Measurements from ENCODE around the gene COPG2. TPM values are rescaled to one million over a fixed set of nuclear protein-coding genes. Genes with fewer than 3 reads are reported as not detected.

Gene COPG2
- total RNA-seq, 1 donor from 2014 or later: 167 TPM

DNA sequence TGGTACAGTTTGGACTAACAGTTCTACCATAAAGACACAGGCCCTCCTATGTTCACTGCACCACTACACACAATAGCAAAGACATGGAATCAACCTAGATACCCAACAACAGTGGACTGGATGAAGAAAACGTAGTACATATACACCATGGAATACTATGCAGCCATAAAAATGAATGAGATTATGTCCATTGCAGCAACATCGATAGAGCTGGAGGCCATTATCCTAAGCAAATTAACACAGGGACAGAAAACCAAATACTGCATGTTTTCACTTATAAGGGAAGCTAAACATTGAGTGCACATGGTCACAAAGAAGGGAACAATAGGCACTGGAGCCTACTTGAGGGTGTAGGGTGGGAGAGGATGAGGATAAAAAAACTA is 101.7 kb downstream of the COPG2 start:
- Histone ChIP-seq H3K9ac (no peak overlapping the region), H3K27me3 (no peaks in the 10 kb centered on the region), H3K79me2 (ENCODE audit: low read depth) (peaks cover 43% of the 10 kb centered on the region), H3K27ac (no peak overlapping the region), H3F3A (ENCODE audit: low read depth) (peaks cover 5% of the 10 kb centered on the region), H3K4me1 (no peaks in the 10 kb centered on the region), H4K20me1 (ENCODE audit: low read depth) (no peaks in the 10 kb centered on the region), H3K36me3 (peaks cover 7% of the 10 kb centered on the region), H3K4me2 (no peak overlapping the region), H3K9me3 (ENCODE audit: low read depth) (no peaks in the 10 kb centered on the region), H3K4me3 (no peak overlapping the region), H2AFZ (replicated peaks) (no peak overlapping the region)
- DNase-seq (ENCODE audit: low spot score): no peak
- Mint-ChIP-seq H3K4me3 (no peak overlapping the region), H3K36me3 (peaks cover 21% of the 10 kb centered on the region), H3K27ac (no peak overlapping the region), H3K4me1 (no peaks in the 10 kb centered on the region), H3K9me3 (peaks cover 40% of the 10 kb centered on the region), H3K27me3 (ENCODE audit: insufficient read depth, low read depth) (no peaks in the 10 kb centered on the region)
- TF ChIP-seq CTCF (IDR thresholded peaks at IDR 0.05) (no peak), EZH2 (IDR thresholded peaks at IDR 0.05) (no peak), EZH2phosphoT487 (IDR thresholded peaks at IDR 0.05) (no peak)

- Histone ChIP-seq H3K4me2 (no peak overlapping the region), H3K27me3 (no peaks in the 10 kb centered on the region), H3K9me3 (ENCODE audit: low read depth) (no peaks in the 10 kb centered on the region), H4K20me1 (ENCODE audit: low read depth) (no peaks in the 10 kb centered on the region), H3F3A (ENCODE audit: low read depth) (peaks cover 5% of the 10 kb centered on the region), H3K79me2 (ENCODE audit: low read depth) (peaks cover 38% of the 10 kb centered on the region), H3K4me3 (no peak overlapping the region), H3K27ac (no peak overlapping the region), H3K9ac (no peak overlapping the region), H2AFZ (replicated peaks) (no peak overlapping the region), H3K36me3 (peaks cover 7% of the 10 kb centered on the region), H3K4me1 (no peaks in the 10 kb centered on the region)
- DNase-seq (ENCODE audit: low spot score): no peak
- no peak for TF ChIP-seq EZH2 (IDR thresholded peaks at IDR 0.05)
- TF ChIP-seq CTCF (IDR thresholded peaks at IDR 0.05): no peak
- no peak for TF ChIP-seq EZH2phosphoT487 (IDR thresholded peaks at IDR 0.05)
- no peak overlapping the region for H3K4me3 Mint-ChIP-seq
- no peak overlapping the region for H3K27ac Mint-ChIP-seq
- H3K9me3 Mint-ChIP-seq: peaks cover 37% of the 10 kb centered on the region
- peaks cover 24% of the 10 kb centered on the region for H3K36me3 Mint-ChIP-seq
- H3K27me3 Mint-ChIP-seq (ENCODE audit: insufficient read depth, low read depth): no peaks in the 10 kb centered on the region
- H3K4me1 Mint-ChIP-seq: no peaks in the 10 kb centered on the region
Measured at GRCh38 chr7:130566168-130566897, 102.2 kb downstream of the COPG2 start.

DNA sequence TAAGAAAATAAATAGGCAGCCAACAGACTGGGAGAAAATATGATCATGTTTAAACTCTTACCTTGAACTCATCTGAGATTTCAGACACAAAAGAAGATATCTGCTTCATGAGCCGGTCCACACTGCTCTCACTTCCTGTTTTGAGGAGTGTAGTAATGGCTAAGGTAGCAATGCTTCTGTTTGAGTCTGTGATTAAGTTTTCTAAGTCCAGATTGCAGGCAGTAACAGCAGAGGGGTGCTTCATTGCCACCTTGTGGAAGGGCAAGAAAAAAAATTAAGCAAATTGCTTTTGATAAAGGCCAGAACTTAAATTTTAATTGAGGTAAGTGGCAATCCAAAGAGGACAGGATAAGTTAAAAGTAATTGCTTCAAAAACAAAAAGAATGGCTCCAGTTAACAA is 107.6 kb downstream of the COPG2 start:
- Histone ChIP-seq H2AFZ (replicated peaks) (no peak overlapping the region), H3K9me3 (ENCODE audit: low read depth) (no peaks in the 10 kb centered on the region), H3K9ac (no peak overlapping the region), H4K20me1 (ENCODE audit: low read depth) (no peaks in the 10 kb centered on the region), H3K79me2 (ENCODE audit: low read depth) (no peaks in the 10 kb centered on the region), H3K36me3 (no peaks in the 10 kb centered on the region), H3K4me2 (no peak overlapping the region), H3K4me1 (no peaks in the 10 kb centered on the region), H3F3A (ENCODE audit: low read depth) (peaks cover 5% of the 10 kb centered on the region), H3K27me3 (no peaks in the 10 kb centered on the region), H3K4me3 (no peak overlapping the region), H3K27ac (no peak overlapping the region)
- Mint-ChIP-seq H3K9me3 (peaks cover 9% of the 10 kb centered on the region), H3K36me3 (peaks cover 37% of the 10 kb centered on the region), H3K4me1 (no peaks in the 10 kb centered on the region), H3K27me3 (ENCODE audit: insufficient read depth, low read depth) (peaks cover 2% of the 10 kb centered on the region), H3K4me3 (no peak overlapping the region), H3K27ac (no peak overlapping the region)
- no peak for DNase-seq (ENCODE audit: low spot score)
- TF ChIP-seq CTCF (IDR thresholded peaks at IDR 0.05) (peak; percentile 37), EZH2 (IDR thresholded peaks at IDR 0.05) (no peak), EZH2phosphoT487 (IDR thresholded peaks at IDR 0.05) (no peak)
